NCI-H2227 treated with DMSO at 0.1 percent for 48 hours (cell line): Measurements from ENCODE around the gene LETM1.
"Not testable (repeated sequence)": the region's sequence is repeated elsewhere in the genome, so short reads cannot be mapped to it uniquely, and the experiment has no call there.

Source experiments
- DNase-seq: peaks from one replicate; lab custom pipeline; 2025; lab: John Stamatoyannopoulos, UW

Gene LETM1

DNA sequence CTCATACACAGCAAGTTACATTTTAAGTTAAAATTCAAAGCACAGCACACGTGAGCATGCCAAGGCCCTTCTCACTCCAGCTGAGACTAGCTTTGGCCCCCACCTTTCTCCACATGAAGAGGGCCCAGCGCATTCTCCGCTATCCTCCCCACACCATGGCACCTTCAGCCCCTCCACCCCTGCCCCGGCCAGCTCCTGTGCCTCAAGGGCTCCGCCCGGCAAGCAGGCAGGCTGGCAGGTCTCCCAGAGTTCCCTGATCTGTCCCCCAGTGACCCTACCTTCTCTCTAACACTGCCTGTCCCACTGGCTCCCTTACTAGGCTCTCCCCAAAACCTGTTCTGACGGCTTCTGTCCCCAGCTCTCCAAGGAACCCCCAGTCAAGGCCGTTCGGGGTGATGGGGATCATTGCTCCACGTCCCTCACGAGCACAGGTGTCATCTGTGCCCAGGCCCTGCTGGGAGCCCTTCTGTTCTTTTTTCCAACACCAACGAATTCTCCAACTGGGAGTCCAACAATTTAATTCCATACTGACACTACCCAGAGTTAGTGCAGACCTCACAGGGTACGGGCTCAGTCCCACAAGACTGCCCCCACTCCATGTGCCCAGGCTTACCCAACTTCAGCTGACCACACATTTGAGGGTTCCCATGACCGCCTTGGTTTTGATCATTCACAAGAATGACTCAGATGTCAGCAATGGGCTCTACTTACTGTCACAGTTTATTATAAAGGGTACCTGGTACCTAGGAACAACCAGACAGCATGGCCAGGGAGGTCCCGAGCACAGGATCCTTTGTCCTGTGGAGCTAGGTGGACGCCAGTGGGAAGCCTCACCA is 4.2 kb downstream of the LETM1 start:
- DNase-seq: no peak

DNA sequence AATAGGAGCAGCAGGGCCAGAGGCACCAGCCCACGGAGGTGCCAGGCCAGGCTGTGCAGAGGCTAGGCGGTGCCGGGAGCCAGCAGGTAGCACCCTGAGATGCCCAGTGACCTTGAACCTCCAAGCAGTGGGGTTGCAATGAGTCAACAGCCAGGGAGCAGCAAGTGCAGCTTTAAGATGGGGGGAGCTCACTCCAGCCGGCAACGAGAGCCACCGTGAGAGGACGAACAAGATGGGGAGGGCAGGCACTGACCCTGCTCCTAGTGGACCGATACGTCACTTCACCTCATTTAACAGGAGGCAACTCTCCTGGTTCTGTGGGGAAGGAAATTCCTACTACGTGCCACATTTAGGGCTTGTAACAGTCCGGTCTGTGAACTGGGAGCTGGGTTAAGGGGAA is 4.8 kb downstream of the LETM1 start:
- DNase-seq: no peak

GRCh38 chr4:1850276-1850675 is 5.7 kb downstream of the LETM1 start:
- no peak for DNase-seq

DNA sequence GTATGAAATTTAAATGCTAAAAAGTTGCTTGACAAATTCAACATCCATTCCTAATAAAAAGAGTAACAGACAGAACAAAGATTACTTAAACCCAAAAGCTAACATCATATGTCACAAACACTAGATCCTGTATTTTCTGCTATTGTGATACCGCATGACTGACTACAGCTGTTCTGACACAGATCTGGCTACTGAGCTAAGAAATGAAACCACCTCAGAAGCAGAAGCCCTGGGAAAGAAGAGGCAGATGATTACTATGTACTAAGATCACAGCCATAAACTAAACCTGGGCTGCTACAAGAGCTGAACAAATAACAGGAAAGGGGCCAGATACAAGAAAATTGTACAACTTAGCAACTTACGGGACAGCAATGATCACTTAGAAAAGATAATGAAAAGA is 9.4 kb downstream of the LETM1 start:
- DNase-seq: no peak

GRCh38 chr4:1844618-1845017 is 11.3 kb downstream of the LETM1 start:
- DNase-seq: not testable (repeated sequence)

- no peak for DNase-seq
Measured at GRCh38 chr4:1843852-1844251, 12.1 kb downstream of the LETM1 start.

DNA sequence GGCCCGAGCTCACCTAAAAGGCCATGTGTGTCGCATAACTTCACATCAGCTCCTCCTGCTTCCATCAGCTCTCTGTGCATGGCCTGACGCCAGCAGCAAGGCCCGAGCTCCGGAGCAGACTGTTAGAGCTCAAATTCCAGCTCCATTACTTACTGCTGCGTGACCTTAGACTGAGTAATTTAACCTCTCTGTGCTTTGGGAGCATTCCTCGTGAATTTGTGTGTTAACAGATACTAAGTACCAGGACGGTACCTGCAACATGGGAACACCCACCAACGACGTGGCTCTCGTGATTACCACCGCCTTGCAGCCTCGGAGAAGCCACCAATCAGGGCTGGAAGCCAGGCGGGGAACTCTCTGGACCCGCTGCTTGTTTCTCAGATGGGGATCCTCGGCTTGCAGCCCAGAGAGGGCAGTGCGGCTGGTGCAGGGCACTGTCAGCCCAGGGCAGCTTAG is 12.9 kb downstream of the LETM1 start:
- no peak for DNase-seq

GRCh38 chr4:1842339-1842895 is 13.5 kb downstream of the LETM1 start:
- DNase-seq: no peak

DNA sequence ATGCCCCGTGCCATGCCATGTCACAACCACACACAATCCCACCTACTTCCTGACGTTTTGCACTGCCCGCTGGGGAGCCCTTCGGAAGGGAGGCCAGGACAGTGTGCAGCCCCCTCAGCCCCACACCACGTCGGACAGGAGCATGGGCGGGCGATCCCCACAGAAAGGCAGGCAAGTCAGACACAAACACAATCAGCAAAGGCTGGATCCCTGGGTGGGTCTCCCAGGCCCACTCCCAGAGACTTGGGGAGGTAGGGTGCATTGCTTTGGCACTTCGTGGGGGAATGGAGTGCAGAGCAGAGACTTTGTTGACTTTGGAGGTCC is 14.1 kb downstream of the LETM1 start:
- no peak for DNase-seq

DNA sequence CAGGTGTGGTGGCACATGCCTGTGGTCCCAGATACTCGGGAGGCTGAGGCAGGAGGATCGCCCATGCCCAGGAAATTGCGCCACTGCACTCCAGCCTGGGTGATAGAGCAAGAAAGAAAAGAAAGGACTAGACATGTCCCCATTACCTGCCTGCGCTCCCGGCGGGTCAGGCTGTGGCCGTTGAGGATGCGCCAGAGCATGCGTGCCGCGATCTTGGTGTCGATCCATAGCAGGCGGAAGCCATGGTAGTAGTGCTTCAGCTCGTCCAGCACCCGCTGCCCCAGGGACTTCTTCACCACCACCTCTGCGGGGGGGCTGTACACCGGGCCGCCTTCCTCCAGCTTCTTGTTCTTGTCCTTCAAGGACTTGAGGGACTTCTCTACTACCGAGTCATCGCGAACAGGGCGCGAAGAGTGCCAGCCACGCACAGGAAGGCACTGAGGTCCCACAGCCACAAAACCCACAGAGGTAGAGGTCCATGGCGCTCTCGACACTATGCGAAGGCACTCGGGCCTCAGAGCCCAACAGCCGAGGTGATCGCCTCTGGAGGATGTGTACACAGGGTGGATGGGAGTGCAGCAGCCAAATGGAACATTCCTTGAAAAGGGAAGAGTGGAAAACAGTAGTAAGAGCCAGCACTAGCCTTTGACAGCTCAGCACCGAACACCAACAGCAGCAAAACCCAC is 14.6 kb downstream of the LETM1 start:
- DNase-seq: no peak

- DNase-seq: no peak
Measured at GRCh38 chr4:1839282-1839681, 16.7 kb downstream of the LETM1 start.

GRCh38 chr4:1837069-1837468 is 18.9 kb downstream of the LETM1 start:
- no peak for DNase-seq

GRCh38 chr4:1836650-1837049 is 19.3 kb downstream of the LETM1 start:
- DNase-seq: no peak

DNA sequence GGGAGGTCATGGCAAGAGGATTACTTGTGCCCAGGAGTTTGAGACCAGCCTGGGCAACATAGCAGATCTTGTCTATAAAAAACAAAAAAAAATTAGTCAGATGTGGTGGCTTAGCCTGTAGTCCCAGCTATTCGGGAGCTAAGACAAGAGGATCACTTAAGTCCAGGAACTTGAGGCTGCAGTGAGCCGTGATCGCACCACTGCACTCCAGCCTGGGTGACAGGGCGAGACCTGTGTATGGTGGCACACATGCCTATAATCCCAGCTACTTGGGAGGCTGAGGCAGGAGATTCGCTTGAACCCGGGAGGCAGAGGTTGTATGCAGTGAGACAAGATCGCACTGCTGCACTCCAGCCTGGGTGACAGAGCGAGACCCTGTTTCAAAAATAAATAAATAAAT is 20.1 kb downstream of the LETM1 start:
- not testable (repeated sequence) for DNase-seq

GRCh38 chr4:1834047-1834775 is 21.7 kb downstream of the LETM1 start:
- no peak for DNase-seq

DNA sequence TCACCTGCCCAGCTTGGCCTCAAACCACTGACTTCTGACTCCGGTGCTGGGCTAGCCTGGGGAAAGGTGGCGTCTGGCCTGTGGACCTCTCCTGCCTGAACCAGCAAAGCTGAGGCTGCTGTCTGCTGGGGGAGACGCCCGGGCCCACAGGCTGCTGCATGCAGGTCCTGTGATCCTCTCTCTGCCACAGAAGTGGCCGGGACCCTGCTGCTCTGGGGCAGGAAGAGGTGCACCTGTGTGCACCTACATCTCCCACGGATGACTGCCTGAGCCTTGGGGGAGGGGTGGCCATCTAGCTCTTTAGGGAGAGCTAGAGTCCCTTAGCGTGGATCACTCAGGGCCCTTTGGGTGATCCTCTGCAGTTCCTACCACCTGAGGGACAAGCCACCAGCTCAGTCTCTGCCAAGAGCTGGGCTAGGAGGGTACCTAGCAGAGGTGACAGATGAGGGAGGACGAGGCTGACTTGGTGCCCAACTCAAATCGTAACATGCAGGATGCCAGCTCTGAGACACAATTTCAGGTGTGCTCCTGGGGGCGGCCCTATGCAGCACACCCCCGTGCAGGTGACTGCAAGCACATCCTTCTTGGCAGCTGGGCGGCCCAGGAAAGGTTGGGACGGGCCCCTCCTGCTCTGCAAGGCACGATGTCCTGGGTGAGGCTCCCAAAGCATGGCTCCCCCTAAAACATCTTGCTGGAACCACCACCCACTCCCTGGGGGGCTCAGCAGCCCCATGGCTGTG is 22.5 kb downstream of the LETM1 start:
- no peak for DNase-seq

- DNase-seq: no peak
Measured at GRCh38 chr4:1832690-1833089, 23.3 kb downstream of the LETM1 start.

DNA sequence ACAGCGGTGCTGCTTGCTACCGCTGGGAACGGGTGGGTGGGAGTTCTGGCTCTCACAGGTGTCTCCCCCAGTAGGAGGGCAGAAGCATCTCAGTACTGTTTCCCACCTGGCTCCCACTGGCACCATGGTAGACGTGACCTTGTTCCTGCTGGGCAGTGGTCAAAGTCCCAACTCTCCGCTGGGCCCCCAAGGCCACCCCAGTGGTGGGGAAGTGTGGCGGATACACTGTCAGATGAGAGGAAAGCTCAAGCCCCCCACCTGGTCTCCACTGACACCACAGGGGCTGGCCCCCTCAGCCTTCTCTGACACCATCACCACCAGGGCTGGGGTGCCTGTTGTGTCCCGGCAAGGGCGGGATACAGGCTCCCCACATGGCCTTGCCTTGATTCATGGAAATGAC is 24.6 kb downstream of the LETM1 start:
- no peak for DNase-seq

GRCh38 chr4:1830642-1831228 is 25.2 kb downstream of the LETM1 start:
- DNase-seq: no peak

DNA sequence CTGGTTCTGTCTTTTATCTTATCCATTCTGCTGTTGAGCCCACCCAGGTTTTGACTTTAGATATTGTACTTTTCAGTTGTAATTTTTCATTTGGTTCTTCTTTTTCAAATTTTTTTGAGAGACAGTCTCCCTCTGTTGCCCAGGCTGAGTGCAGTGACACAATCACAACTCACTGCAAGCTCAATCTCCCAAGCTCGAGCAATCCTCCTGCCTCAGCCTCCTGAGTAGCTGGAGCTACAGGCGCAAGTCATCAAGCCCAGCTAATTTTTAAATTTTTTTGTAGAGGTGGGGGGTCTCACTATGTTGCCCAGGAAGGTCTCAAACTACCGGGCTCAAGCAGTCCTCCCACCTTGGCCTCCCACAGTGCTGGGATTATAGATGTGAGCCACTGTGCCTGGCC is 25.7 kb downstream of the LETM1 start:
- no peak for DNase-seq

- no peak for DNase-seq
Measured at GRCh38 chr4:1826531-1827350, 29.2 kb downstream of the LETM1 start.
